Measurements from ENCODE around the gene RALY. TPM values are rescaled to one million over a fixed set of nuclear protein-coding genes. Genes with fewer than 3 reads are reported as not detected.

RALY gene
- total RNA-seq, 1 experiment from 2014 or later, result 219 TPM

DNA sequence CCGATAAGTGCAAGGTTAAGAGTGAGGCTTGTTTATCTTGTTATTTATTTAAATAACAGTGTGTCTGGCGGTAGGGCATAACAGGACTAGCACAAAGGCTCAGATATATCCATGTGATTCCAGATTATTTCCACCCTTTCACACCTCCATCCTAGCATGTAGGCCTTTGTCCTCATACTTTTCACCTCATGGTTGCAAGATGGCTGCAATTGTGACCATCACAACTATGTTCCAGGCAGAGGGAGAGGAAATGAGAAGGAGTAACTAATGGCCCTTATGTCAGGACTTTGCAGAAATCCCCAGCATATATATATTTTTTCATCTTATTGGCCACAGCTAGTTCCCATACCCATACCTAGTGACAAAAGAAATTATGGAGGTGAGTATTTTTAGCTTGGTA lies 23.5 kb upstream of the RALY start:
- no peak overlapping the region for H2AFZ ChIP-seq
- no peaks in the 10 kb centered on the region for H3K9me3 ChIP-seq (ENCODE audit: insufficient read depth, low read depth)
- no peak overlapping the region for H3K4me3 ChIP-seq
- TF ChIP-seq CTCF (conservative IDR thresholded peaks at IDR 0.05), result no peak
- TF ChIP-seq EZH2 (IDR thresholded peaks at IDR 0.05; ENCODE audit: low read depth), result no peak
- H3K4me1 ChIP-seq (replicated peaks; ENCODE audit: insufficient read depth), result no peaks in the 10 kb centered on the region
- ChIA-PET POLR2A (ENCODE audit: unreplicated experiment) (interaction anchor here (0.6 kb wide), 1 partner anchor 42 kb away, joined by 3 read pairs; no protein-coding TSS in a partner anchor), CTCF (no interaction called here)
- H3K9me2 ChIP-seq (ENCODE audit: insufficient read depth), result no peaks in the 10 kb centered on the region
- H3K79me2 ChIP-seq (ENCODE audit: low read depth), result no peaks in the 10 kb centered on the region
- no peak overlapping the region for H3K27ac ChIP-seq
- H3K27me3 ChIP-seq (ENCODE audit: insufficient read depth, low read depth), result no peaks in the 10 kb centered on the region
- no peaks in the 10 kb centered on the region for H4K20me1 ChIP-seq (ENCODE audit: insufficient read depth)
- DNase-seq, result no peak
- intact Hi-C loops (cut with micrococcal nuclease; ENCODE audit: unreplicated experiment), result no loop called here
- BruUV-seq (replicated peaks), result no TSS peak
- no peak overlapping the region for H3K4me2 ChIP-seq
- H3K36me3 ChIP-seq (ENCODE audit: low read depth), result no peaks in the 10 kb centered on the region
- no peaks in the 10 kb centered on the region for H3F3A ChIP-seq (ENCODE audit: insufficient read depth, low read depth)

DNA sequence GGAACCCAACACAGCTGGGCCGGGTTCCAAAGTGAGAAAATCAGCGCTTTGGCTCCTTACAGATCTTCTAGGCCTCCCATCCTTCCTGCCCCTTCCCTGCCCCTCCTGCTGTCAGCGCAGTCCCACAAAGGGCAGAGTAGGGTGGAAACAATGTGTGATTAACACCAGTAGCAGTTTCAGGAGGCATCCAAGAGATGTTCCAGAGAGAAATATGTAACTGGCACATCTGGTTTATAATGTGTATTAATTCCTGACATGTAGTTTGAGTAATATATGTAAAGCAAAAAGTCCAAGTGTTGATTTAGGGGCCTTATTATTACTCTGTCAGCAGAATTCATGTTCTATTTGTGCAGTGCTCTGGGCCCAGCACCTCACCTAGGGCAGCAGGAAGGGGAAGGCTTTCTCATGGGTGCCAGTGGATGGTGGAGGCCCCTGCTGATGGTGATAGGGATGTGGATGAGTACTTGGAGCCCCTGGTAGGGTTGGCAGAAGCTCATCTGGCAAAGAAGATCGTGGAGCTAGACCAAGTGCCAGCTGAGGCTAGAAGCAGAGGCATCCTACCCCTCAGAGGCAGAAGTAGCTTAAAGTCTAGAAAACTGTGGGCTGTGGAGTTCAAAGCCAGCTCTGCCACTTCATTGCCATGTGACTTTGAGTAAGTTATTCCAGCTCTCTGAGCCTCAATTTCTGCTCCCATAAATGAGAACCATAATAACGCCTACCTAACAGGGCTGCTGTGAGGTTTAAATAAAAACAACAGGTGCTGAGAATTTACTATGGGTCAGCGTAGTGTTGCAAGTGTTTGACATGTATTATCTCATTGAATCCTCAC lies 22.4 kb upstream of the RALY start:
- POLR2A ChIA-PET (ENCODE audit: unreplicated experiment), result interaction anchor here (0.7 kb wide), 1 partner anchor 647 kb away, joined by 4 read pairs; no protein-coding TSS in a partner anchor
- no TSS peak for BruUV-seq (replicated peaks)

GRCh38 chr20:33976959-33977358 lies 16.8 kb upstream of the RALY start:
- no peaks in the 10 kb centered on the region for H3K27me3 ChIP-seq (ENCODE audit: insufficient read depth, low read depth)
- TF ChIP-seq EZH2 (IDR thresholded peaks at IDR 0.05; ENCODE audit: low read depth), result no peak
- TF ChIP-seq CTCF (conservative IDR thresholded peaks at IDR 0.05), result no peak
- POLR2A ChIA-PET (ENCODE audit: unreplicated experiment), result no interaction called here
- CTCF ChIA-PET, result no interaction called here
- H3K9me2 ChIP-seq (ENCODE audit: insufficient read depth), result no peaks in the 10 kb centered on the region
- H3K27ac ChIP-seq, result no peak overlapping the region
- H4K20me1 ChIP-seq (ENCODE audit: insufficient read depth), result no peaks in the 10 kb centered on the region
- no peaks in the 10 kb centered on the region for H3K36me3 ChIP-seq (ENCODE audit: low read depth)
- no peaks in the 10 kb centered on the region for H3F3A ChIP-seq (ENCODE audit: insufficient read depth, low read depth)
- no peak for DNase-seq
- BruUV-seq (replicated peaks), result no TSS peak
- no peaks in the 10 kb centered on the region for H3K9me3 ChIP-seq (ENCODE audit: insufficient read depth, low read depth)
- H3K4me1 ChIP-seq (replicated peaks; ENCODE audit: insufficient read depth), result no peaks in the 10 kb centered on the region
- no peaks in the 10 kb centered on the region for H3K79me2 ChIP-seq (ENCODE audit: low read depth)
- no peak overlapping the region for H3K4me2 ChIP-seq
- intact Hi-C loops (cut with micrococcal nuclease; ENCODE audit: unreplicated experiment), result no loop called here
- H3K4me3 ChIP-seq, result no peak overlapping the region
- no peak overlapping the region for H2AFZ ChIP-seq

More for the DNA sequence above, 22.4 kb upstream of the RALY start:
- no peak overlapping the region for H3K4me3 ChIP-seq
- H3K9me2 ChIP-seq (ENCODE audit: insufficient read depth), result no peaks in the 10 kb centered on the region
- no peaks in the 10 kb centered on the region for H3K79me2 ChIP-seq (ENCODE audit: low read depth)
- H3K4me1 ChIP-seq (replicated peaks; ENCODE audit: insufficient read depth), result no peaks in the 10 kb centered on the region
- no peaks in the 10 kb centered on the region for H4K20me1 ChIP-seq (ENCODE audit: insufficient read depth)
- H3K9me3 ChIP-seq (ENCODE audit: insufficient read depth, low read depth), result no peaks in the 10 kb centered on the region
- TF ChIP-seq EZH2 (IDR thresholded peaks at IDR 0.05; ENCODE audit: low read depth) (no peak), CTCF (conservative IDR thresholded peaks at IDR 0.05) (no peak)
- DNase-seq, result no peak
- H3K27ac ChIP-seq, result no peak overlapping the region
- no peak overlapping the region for H3K4me2 ChIP-seq
- intact Hi-C loops (cut with micrococcal nuclease; ENCODE audit: unreplicated experiment), result no loop called here
- H3K36me3 ChIP-seq (ENCODE audit: low read depth), result no peaks in the 10 kb centered on the region
- no peaks in the 10 kb centered on the region for H3K27me3 ChIP-seq (ENCODE audit: insufficient read depth, low read depth)
- CTCF ChIA-PET, result no interaction called here
- no peaks in the 10 kb centered on the region for H3F3A ChIP-seq (ENCODE audit: insufficient read depth, low read depth)
- H2AFZ ChIP-seq, result no peak overlapping the region
